CD4-positive, alpha-beta T cell (primary cell): ENCODE data around the gene FAM89A. TPM values are rescaled to one million over a fixed set of nuclear protein-coding genes. Genes with fewer than 3 reads are reported as not detected.
"Not testable (repeated sequence)": the region's sequence is repeated elsewhere in the genome, so short reads cannot be mapped to it uniquely, and the experiment has no call there.

ENCODE experiments used
- ATAC-seq: fragments of 200-7000 bp; cut with Tn5 transposase; one replicate; pipeline ENCODE4 v1.10.0; 2022; ENCODE audit warnings: mild to moderate bottlenecking; ENCODE audit not compliant: poor library complexity
- CTCF ChIA-PET: fragments of 350-600 bp; sonication (Branson Sonifier 250); formaldehyde crosslinking; loops from one replicate; lab custom pipeline; 2021; ENCODE audit warnings: antibody characterized with exemption, inconsistent platforms; lab: Charles Lee
- POLR2A ChIA-PET: fragments of 350-600 bp; sonication (Branson Sonifier 250); formaldehyde crosslinking; loops from one replicate; lab custom pipeline; 2021; ENCODE audit warnings: antibody characterized with exemption, inconsistent platforms; lab: Charles Lee
- DNase-seq, 14 experiments: peaks; one replicate each; pipeline ENCODE4 v3.0.0-alpha.2; 2013 to 2020; ENCODE audit warnings: mixed read lengths in 2 of 14
- H3K27ac ChIP-seq, 2 donors: one replicate each; pipeline versions ENCODE4 v1.5.1 to v1.7.0; 2013; ENCODE audit warnings: low read length in 2 of 2, low read depth in 1 of 2, mild to moderate bottlenecking in 1 of 2
- H3K27me3 ChIP-seq, 2 experiments: 1 replicate in 1 of 2; 2 replicates in 1 of 2; pipeline versions ENCODE4 v1.6.1 to v1.7.0; 2013; ENCODE audit warnings: low read length in 2 of 2, control low read depth in 1 of 2, mild to moderate bottlenecking in 1 of 2, moderate library complexity in 1 of 2; ENCODE audit not compliant: insufficient read depth in 2 of 2, control insufficient read depth in 1 of 2
- H3K36me3 ChIP-seq: one replicate; pipeline ENCODE4 v1.6.1; 2013; ENCODE audit warnings: low read length, control low read depth; ENCODE audit not compliant: insufficient read depth
- H3K4me1 ChIP-seq: one replicate; pipeline ENCODE4 v1.6.1; 2013; ENCODE audit warnings: low read length, control low read depth; ENCODE audit not compliant: insufficient read depth
- H3K4me3 ChIP-seq: one replicate; pipeline ENCODE4 v1.5.1; 2013; ENCODE audit warnings: mild to moderate bottlenecking, low read length, moderate library complexity
- H3K9me3 ChIP-seq, 2 experiments: 1 replicate in 1 of 2; 2 replicates in 1 of 2; pipeline versions ENCODE4 v1.6.1 to v1.7.0; 2013; ENCODE audit warnings: low read length in 2 of 2, mild to moderate bottlenecking in 2 of 2, control low read depth in 1 of 2, moderate library complexity in 1 of 2; ENCODE audit not compliant: control insufficient read depth in 1 of 2, insufficient read depth in 1 of 2
- H3K27ac Mint-ChIP-seq: one replicate; pipeline ENCODE4 v1.8.0; 2020; ENCODE audit warnings: mixed read lengths
- H3K27me3 Mint-ChIP-seq: one replicate; pipeline ENCODE4 v1.8.0; 2021; ENCODE audit warnings: mixed read lengths
- H3K36me3 Mint-ChIP-seq: one replicate; pipeline ENCODE4 v1.8.0; 2021; ENCODE audit warnings: low read depth, mixed read lengths
- H3K4me1 Mint-ChIP-seq: one replicate; pipeline ENCODE4 v1.8.0; 2021; ENCODE audit warnings: low read depth, mixed read lengths
- H3K4me3 Mint-ChIP-seq: one replicate; pipeline ENCODE4 v1.8.0; 2020; ENCODE audit warnings: mild to moderate bottlenecking, mixed read lengths
- H3K9me3 Mint-ChIP-seq: one replicate; pipeline ENCODE4 v1.8.0; 2020; ENCODE audit warnings: mixed read lengths
- CTCF ChIP-seq: fragments of 200-600 bp; IDR thresholded peaks from one replicate; pipeline ENCODE4 v1.8.0; 2022; ENCODE audit warnings: antibody characterized with exemption, mild to moderate bottlenecking
- intact Hi-C, 2 experiments: fragments of 100-400 bp; cut with DNase I in 1 of 2; cut with micrococcal nuclease in 1 of 2; formaldehyde crosslinking; loops; one replicate each; pipeline versions ENCODE4 v1.15.1 to v1.9.0; 2023 to 2025; cut with DNase I, micrococcal nuclease
- total RNA-seq, 174 experiments: library from RNA in 2 of 174; stranded (reverse) in 2 of 174; gene quantifications; one replicate each; pipeline ENCODE4 v1.2.3 and lab custom pipeline; 2021 to 2026

FAM89A gene
- total RNA-seq, 2 experiments from 2014 or later: 3.3 to 4.0 TPM

- no peaks in the 10 kb centered on the region for H3K9me3 Mint-ChIP-seq
- H3K27ac Mint-ChIP-seq: no peak overlapping the region
- intact Hi-C loops: no loop called here
- peaks cover 16% of the 10 kb centered on the region for H3K4me1 Mint-ChIP-seq
- Histone ChIP-seq H3K4me3 (no peak overlapping the region), H3K27ac (no peak overlapping the region), H3K27me3 (no peaks in the 10 kb centered on the region), H3K9me3 (no peaks in the 10 kb centered on the region), H3K4me1 (no peaks in the 10 kb centered on the region), H3K36me3 (peaks cover 28% of the 10 kb centered on the region)
- no peaks in the 10 kb centered on the region for H3K27me3 Mint-ChIP-seq
- H3K4me3 Mint-ChIP-seq: no peak overlapping the region
- ATAC-seq (no peak), DNase-seq (no peak)
- CTCF ChIA-PET: no interaction called here
- POLR2A ChIA-PET: interaction anchor here (1.2 kb wide), 1 partner anchor 9 kb away, joined by 3 read pairs; the partner anchor contains the start of genes ARV1 and TTC13
- H3K36me3 Mint-ChIP-seq: peaks cover 65% of the 10 kb centered on the region
- no peak for TF ChIP-seq CTCF
Measured at GRCh38 chr1:230987448-230987847, 52.6 kb downstream of the FAM89A start.

- ChIA-PET CTCF (no interaction called here), POLR2A (interaction anchor here (1.2 kb wide), 1 partner anchor 8 kb away, joined by 3 read pairs; the partner anchor contains the start of genes ARV1 and TTC13)
- no peaks in the 10 kb centered on the region for H3K9me3 ChIP-seq
Measured at GRCh38 chr1:230986976-230987375, 53.1 kb downstream of the FAM89A start.

GRCh38 chr1:230985711-230986110 lies 54.3 kb downstream of the FAM89A start:
- ATAC-seq (no peak), DNase-seq (no peak)
- Histone ChIP-seq H3K4me3 (no peak overlapping the region), H3K9me3 (no peaks in the 10 kb centered on the region), H3K36me3 (peaks cover 28% of the 10 kb centered on the region), H3K27me3 (no peaks in the 10 kb centered on the region), H3K27ac (no peak overlapping the region), H3K4me1 (no peaks in the 10 kb centered on the region)
- H3K36me3 Mint-ChIP-seq: peaks cover 47% of the 10 kb centered on the region
- H3K9me3 Mint-ChIP-seq: no peaks in the 10 kb centered on the region
- TF ChIP-seq CTCF: no peak
- no peak overlapping the region for H3K27ac Mint-ChIP-seq
- H3K4me1 Mint-ChIP-seq: peaks cover 11% of the 10 kb centered on the region
- no peak overlapping the region for H3K4me3 Mint-ChIP-seq
- no peaks in the 10 kb centered on the region for H3K27me3 Mint-ChIP-seq
- ChIA-PET CTCF (no interaction called here), POLR2A (interaction anchor here (0.8 kb wide), 1 partner anchor 15 kb away, joined by 3 read pairs; no protein-coding TSS in a partner anchor)
- intact Hi-C loops: no loop called here

More at GRCh38 chr1:230986976-230987375, 53.1 kb downstream of the FAM89A start:
- H3K27me3 Mint-ChIP-seq: no peaks in the 10 kb centered on the region
- Histone ChIP-seq H3K4me1 (no peaks in the 10 kb centered on the region), H3K27me3 (no peaks in the 10 kb centered on the region), H3K4me3 (no peak overlapping the region), H3K27ac (no peak overlapping the region), H3K36me3 (peaks cover 25% of the 10 kb centered on the region)
- no peaks in the 10 kb centered on the region for H3K9me3 Mint-ChIP-seq
- ATAC-seq (no peak), DNase-seq (no peak)
- H3K27ac Mint-ChIP-seq: no peak overlapping the region
- no peak overlapping the region for H3K4me3 Mint-ChIP-seq
- H3K4me1 Mint-ChIP-seq: peaks cover 16% of the 10 kb centered on the region
- H3K36me3 Mint-ChIP-seq: peaks cover 60% of the 10 kb centered on the region
- no peak for TF ChIP-seq CTCF
- intact Hi-C loops: no loop called here

- H3K27me3 ChIP-seq, H3K4me3 Mint-ChIP-seq, ATAC-seq, H3K9me3 Mint-ChIP-seq, H3K27ac Mint-ChIP-seq, H3K4me3 ChIP-seq, H3K27ac ChIP-seq, CTCF ChIA-PET, DNase-seq, intact Hi-C loops, H3K27me3 Mint-ChIP-seq, H3K9me3 ChIP-seq, H3K4me1 ChIP-seq: not testable (repeated sequence)
- Mint-ChIP-seq H3K4me1 (peaks cover 11% of the 10 kb centered on the region), H3K36me3 (peaks cover 42% of the 10 kb centered on the region)
- H3K36me3 ChIP-seq: peaks cover 25% of the 10 kb centered on the region
- POLR2A ChIA-PET: interaction anchor here (0.8 kb wide), 1 partner anchor 14 kb away, joined by 3 read pairs; no protein-coding TSS in a partner anchor
Measured at GRCh38 chr1:230984622-230985515, 55.2 kb downstream of the FAM89A start.
